MM.1S (cell line): ENCODE results near the gene ZNF175.

Experiments
- EZH2phosphoT487 ChIP-seq: fragments of 300-600 bp; sonication (generic); IDR thresholded peaks from 2 replicates; pipeline ENCODE4 v1.6.1; 2018; ENCODE audit warnings: antibody characterized with exemption, low read length
- TF ChIP-seq, protein P1 (sequence below): fragments of 300-600 bp; sonication (generic); IDR thresholded peaks from 2 replicates; pipeline ENCODE4 v1.5.1; 2016; ENCODE audit warnings: antibody characterized with exemption, low read length, mixed read lengths

- TF ChIP-seq, protein P1, sequence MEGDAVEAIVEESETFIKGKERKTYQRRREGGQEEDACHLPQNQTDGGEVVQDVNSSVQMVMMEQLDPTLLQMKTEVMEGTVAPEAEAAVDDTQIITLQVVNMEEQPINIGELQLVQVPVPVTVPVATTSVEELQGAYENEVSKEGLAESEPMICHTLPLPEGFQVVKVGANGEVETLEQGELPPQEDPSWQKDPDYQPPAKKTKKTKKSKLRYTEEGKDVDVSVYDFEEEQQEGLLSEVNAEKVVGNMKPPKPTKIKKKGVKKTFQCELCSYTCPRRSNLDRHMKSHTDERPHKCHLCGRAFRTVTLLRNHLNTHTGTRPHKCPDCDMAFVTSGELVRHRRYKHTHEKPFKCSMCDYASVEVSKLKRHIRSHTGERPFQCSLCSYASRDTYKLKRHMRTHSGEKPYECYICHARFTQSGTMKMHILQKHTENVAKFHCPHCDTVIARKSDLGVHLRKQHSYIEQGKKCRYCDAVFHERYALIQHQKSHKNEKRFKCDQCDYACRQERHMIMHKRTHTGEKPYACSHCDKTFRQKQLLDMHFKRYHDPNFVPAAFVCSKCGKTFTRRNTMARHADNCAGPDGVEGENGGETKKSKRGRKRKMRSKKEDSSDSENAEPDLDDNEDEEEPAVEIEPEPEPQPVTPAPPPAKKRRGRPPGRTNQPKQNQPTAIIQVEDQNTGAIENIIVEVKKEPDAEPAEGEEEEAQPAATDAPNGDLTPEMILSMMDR, result no peak
- no peak for TF ChIP-seq EZH2phosphoT487
Measured at GRCh38 chr19:51546650-51547396, 24.3 kb upstream of the ZNF175 start.
